Activated T-cell treated with anti-CD3 and anti-CD28 coated beads for 48 hours (primary cell): ENCODE measurements around the gene RLN3.

Experiments
- DNase-seq: peaks from one replicate; pipeline ENCODE4 v3.0.0-alpha.2; 2020; ENCODE audit warnings: low read depth

The RLN3 gene, protein sequence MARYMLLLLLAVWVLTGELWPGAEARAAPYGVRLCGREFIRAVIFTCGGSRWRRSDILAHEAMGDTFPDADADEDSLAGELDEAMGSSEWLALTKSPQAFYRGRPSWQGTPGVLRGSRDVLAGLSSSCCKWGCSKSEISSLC

DNA sequence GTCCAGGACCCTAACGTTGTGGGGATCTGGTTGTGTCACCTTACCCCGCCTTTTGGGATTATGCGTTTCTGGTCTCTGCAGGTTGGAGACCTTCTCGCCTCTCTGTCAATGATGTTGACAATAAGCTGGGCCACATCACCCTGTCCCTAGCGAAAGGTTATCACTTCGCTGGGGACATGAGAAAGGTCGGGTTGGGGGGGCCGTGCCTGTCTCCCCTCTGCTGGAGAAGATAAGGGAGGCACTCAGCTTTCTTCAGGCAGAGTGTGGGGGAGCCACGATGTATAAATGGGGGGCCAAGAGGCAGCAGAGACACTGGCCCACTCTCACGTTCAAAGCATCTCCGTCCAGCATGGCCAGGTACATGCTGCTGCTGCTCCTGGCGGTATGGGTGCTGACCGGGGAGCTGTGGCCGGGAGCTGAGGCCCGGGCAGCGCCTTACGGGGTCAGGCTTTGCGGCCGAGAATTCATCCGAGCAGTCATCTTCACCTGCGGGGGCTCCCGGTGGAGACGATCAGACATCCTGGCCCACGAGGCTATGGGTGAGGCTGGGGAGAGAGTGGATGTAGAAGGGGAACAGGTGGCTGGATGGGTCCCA, at the start of gene RLN3:
RLN3 (plus strand) TSS at position 293 of the 595 bp plus-strand sequence; CDS start at position 350, 57 bp downstream.
- DNase-seq: no peak

DNA sequence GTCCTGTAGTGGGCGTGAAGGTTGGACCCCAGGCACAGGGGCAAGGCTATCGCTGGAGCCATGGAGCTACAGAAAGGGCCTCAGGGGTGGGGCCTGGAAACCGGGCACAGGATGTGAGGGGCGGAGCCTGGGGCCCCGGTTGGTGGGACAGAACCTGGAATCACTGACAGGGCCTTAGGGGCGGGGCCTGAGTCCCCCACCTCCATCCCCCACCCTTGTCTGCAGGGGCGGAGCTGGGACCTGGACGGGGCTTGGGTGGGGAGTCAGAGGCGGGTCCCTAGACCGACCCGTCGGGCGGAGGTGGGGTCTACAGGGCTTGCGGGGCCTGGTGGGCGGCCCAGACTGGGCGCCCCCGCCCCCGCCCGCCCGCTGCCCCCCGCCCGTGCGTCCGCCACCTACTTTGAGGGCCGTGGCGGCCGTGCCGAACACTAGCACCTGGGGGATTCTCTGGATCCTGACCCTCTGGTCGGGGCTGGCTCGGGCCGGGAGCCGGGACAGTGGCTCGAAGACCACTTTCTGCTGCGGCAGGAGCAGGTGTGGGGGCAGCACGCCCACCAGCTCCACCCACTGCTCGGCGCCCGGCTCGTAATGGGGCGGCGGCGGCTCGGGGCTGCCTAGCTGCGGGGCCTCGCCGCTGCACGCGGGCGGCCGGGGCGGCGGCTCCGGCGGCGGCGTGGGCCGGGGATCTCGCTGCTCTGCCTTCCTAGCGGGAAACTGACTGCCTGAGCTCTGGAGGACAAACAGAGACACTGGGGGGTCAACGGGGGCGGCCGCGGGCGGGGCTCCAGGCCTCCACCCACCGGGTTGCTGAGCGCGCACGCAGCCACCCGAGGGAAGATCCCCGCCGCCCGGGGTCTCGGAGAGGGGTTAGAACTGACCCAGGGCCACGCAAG, 49.4 kb upstream of the RLN3 start:
- DNase-seq: no peak

DNA sequence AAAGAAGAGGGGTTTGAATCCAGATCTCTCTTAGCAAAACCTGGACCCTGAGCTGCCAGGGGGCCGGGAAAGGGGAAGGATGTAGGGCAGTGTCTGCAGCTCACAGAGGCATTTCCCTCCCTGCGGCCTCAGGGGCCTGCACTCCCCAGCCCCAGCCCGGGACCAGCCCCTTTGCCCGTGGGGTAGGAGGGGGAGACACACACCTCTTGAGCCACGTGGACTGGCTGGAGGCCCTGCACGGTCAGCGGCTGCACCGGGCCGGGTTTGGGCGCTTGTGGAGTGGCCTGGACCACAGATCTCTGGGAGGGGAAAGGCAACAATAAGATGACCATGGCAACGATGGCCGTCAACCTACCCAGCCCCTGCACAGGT, 48.7 kb upstream of the RLN3 start:
- DNase-seq: no peak

- no peak for DNase-seq
Observed at GRCh38 chr19:13979686-13980085, 48.3 kb upstream of the RLN3 start.

- DNase-seq: no peak
Observed at GRCh38 chr19:13980340-13980739, 47.6 kb upstream of the RLN3 start.

DNA sequence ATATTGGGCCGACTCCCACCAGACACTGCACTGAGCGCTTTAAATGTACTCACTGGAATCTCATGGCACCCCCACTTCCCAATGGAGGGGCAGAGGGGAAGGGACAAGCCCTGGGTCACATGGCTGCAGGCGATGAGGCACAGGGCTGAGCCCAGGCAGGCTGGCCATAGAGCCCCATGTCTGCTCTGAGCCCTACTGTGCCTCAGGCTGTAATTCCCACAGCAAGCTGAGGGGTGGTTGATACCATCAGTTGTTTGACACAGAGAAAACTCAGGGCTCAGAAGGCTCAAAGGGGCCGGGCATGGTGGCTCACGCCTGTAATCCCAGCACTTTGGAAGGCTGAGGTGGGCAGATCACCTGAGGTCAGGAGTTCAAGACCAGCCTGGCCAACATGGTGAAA, 46.9 kb upstream of the RLN3 start:
- DNase-seq: no peak

DNA sequence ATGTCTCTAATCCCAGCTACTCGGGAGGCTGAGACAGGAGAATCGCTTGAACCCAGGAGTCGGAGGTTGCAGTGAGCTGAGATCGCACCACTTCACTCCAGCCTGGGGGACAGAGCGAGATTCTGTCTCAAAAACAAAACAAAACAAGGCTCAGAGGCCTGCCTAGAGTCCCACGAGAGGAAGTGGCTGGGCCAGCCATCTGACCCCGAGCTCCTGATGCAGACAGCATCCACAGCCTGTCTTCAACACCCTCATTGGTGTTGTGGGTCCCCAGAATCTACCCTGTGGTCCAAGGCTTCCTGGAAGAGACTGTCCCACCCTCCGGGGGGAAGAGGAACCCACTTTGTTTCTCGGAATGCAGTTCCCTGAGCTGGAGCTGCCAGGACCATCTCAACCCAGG, 46.5 kb upstream of the RLN3 start:
- no peak for DNase-seq

DNA sequence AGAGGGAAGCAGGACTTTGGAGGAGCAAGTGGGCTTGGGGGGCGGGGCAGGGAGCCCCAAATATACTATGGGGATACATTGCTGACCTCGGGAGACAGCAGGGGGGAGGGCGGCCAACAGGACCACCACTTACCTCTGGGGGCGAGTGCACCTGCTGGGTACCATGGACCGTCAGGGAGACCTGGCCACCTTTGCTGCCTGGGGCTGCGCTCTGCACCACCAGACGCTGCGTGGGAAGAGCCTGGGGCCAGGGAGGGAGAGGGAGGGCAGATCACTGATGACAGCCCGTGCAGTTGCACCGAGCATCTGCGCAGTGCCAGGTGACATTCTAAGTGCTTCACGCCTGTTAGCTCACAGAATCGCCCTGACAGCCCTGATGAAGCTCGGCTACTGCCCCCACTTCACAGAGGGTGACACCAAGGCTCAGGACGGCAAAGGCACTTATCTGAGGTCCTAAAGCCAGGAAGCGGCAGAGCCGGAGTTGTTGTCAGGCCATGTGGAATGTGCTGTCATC, 45.9 kb upstream of the RLN3 start:
- no peak for DNase-seq

DNA sequence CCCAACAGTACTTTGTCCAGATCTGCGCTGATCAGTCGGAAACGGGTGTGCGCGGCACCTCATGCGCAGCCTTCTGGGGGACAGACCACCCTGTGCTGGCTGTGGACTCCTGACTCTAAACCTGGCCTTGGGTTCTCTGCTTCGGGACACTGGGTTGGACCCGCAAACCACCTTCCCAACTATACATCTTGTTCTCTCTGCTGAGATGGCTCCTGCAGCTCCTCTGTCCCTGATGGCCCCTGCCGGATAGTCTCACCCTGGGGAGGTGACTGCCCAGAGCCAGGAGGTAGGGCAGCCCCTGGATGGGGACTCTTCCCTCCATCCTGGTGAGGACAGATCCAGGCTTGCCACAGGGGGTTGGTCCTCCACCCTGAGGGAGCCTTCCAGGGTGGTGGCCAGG, 45.2 kb upstream of the RLN3 start:
- DNase-seq: no peak

DNA sequence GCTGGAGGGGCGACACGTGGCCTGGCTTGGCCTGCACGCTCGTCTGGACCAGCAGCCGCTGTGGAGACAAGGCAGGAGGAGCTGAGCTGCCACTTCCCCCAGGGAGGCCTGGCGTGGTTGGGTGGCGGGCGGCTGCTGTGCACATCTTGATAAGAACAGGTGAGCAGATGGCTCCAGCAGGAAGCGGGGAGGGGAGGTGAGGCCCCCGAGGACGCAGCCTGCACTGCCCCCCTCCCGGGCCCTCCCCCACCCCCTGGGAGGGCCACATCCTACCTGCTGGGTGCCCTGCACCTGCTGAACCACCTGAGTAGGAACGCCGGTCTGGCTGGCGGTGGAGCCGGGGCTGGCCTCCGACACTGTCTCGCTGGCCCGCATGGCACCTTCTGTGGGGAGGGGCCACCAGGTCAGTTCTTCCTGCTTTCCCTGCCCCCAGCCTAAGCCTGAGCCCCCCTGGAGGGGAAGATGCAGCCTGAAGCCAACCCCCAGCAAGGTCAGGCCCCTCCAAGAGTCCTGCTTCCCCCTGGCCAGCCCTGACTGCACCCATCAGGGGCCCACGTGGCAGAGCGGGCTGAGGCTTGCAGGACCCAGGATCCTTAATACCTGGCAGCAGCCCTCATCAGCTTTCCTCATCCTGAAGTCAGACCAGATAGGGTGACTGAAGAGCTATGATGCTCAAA, 44.6 kb upstream of the RLN3 start:
- DNase-seq: no peak

GRCh38 chr19:13984186-13984585, 43.8 kb upstream of the RLN3 start:
- DNase-seq: no peak

GRCh38 chr19:13984875-13985741, 42.8 kb upstream of the RLN3 start:
- DNase-seq: no peak

- DNase-seq: no peak
Observed at GRCh38 chr19:13985771-13986347, 42.1 kb upstream of the RLN3 start.

GRCh38 chr19:13986348-13986904, 41.5 kb upstream of the RLN3 start:
- peak; percentile 97 for DNase-seq

DNA sequence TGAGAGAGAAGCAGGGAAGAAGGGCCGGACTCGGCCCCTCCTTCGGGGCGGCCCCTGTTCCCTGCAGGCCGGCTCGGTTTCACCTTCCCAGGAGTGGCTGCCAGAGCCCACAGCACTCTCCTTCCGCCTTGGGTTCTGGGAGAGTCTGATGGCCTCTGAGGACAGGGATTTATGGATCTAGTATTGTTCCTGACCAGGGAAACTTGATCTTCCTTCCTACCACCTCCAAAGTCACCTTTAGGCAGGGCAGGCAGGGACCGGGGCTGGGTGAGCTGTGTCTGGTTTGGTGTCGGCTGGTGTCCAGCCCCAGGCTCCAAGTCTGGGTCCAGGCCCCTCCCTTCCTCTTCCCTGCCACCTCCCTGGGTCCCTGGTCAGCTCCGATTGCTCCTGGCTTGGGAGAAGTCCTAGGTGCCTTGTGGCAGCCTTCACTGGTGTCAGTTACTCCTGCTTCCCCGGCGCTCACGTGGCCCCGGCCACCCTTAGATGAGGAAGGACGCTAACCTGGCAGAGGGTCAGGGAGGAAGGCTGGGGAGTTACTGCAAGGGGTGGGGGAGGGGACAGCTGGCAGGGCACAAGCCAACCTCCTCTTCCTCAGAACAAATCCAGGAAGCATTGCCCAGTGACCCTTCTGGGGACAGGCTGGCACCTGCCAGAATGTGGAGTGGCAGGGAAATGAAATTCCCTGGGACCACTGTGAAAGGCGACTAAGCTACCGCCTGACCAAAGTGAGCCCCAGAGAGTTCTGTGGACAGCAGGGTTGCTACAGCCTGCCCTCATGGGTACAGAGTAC, 40.7 kb upstream of the RLN3 start:
- DNase-seq: no peak

GRCh38 chr19:13989487-13989886, 38.5 kb upstream of the RLN3 start:
- DNase-seq: no peak

DNA sequence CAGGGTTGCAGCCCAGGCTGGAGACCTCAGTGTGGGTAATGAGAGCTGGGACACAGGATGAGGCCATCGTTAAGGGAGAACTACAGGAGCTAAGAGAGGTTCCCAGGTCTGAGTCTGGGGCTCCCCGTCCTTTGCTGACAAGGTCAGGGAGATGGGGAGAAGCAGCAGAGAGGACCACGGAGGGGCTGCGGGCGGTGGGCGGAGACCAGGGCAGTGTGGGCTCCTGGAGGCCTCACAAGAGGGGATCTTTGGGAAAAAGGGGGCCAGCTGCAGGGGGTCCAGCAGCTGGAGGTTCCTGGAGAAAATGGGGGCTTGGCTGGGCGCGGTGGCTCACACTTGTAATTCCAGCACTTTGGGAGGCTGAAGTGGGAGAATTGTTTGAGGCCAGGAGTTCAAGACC, 37.9 kb upstream of the RLN3 start:
- DNase-seq: no peak

DNA sequence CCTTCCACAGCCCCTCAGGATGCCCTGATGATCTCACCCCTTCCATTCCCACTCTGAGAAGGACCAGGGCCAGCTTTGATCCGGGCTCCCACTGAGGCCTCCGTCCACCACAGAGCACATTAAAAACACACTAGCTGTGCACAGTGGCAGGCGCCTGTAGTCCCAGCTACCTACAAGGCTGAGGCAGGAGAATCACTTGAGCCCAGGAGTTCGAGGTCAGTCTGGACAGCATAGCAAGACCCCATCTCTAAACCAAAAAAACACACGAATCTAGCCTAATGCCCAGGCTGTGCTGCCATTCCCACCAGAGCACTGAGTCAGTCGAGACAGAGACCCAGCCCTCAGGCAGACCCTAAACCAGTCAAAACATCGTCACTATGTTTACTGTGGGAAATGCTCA, 35.9 kb upstream of the RLN3 start:
- DNase-seq: no peak

DNA sequence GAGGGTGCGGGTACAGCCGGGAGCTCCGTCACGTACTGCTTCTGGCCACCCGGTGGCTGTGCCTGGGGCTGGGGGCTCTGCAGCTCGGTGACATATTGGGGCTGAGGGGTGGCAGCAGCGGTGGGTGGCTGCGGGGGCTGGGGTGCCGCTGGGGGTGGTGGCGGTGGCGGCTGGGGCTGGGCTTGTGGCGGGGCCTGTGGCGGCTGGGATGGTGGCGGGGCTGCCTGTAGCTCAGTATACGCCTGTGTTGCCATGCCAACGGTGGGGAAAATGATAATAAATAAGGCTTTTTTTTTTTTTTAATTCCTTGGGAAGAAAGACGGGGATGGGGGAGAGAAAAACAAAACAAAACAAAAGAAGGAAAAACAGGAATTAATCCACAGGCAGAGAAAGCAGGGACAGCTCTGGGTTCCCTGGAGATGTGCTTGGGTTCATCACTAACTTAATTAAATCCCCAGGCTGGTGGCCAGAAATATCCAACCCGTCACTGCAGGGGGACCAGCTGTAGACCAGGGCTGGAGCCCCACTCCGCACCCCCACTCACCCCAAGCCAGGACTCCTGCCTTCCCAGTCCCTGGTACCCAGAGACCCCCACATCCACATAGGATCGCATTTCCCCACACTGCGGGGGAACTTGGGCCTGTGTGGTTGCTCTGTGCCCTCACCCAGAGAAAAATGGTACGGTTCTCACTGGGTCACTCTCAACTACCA, 34.2 kb upstream of the RLN3 start:
- no peak for DNase-seq
